Suprapubic skin (tissue), 4 donors: ENCODE data around the gene GALE.

Experiments
- EP300 ChIP-seq: sonication (generic); formaldehyde crosslinking; IDR thresholded peaks from one replicate; pipeline ENCODE4 v1.6.1; 2017; ENCODE audit warnings: antibody characterized with exemption
- POLR2A ChIP-seq, 2 donors: fragments of 450-650 bp; IDR thresholded peaks; one replicate each; pipeline ENCODE4 v1.6.1; 2017; ENCODE audit warnings: antibody characterized with exemption in 2 of 2, mild to moderate bottlenecking in 2 of 2, moderate library complexity in 2 of 2
- POLR2AphosphoS5 ChIP-seq, 3 donors: sonication (generic); formaldehyde crosslinking; IDR thresholded peaks; one replicate each; pipeline ENCODE4 v1.6.1; 2017; ENCODE audit warnings: antibody characterized with exemption in 3 of 3
- TF ChIP-seq, protein P1 (sequence below), 2 donors: fragments of 200-600 bp in 1 of 2; fragments of 450-650 bp in 1 of 2; sonication (generic) in 1 of 2; IDR thresholded peaks; one replicate each; pipeline ENCODE4 v1.5.1; 2016 to 2019; ENCODE audit warnings: antibody characterized with exemption in 2 of 2, mild to moderate bottlenecking in 1 of 2, moderate library complexity in 1 of 2

DNA sequence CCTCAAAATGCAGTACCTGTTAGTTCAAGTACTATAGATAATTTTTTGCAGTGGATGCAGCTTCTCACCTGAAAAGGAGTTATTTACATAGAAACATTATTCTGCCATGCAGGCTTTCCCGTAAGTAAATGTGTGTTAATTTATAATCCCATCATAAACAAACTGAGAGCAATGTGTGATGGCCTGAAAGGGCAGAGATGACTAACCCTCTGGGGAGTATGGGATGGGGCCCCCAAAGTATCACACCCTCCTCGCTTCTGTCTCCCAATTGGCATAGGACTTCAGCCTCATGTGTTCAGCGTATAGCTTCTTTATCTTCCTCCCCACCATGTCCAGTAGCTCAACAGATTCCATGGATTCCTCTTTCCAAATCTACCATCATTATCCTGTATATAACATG is 17.1 kb upstream of the GALE start:
- TF ChIP-seq, protein P1, sequence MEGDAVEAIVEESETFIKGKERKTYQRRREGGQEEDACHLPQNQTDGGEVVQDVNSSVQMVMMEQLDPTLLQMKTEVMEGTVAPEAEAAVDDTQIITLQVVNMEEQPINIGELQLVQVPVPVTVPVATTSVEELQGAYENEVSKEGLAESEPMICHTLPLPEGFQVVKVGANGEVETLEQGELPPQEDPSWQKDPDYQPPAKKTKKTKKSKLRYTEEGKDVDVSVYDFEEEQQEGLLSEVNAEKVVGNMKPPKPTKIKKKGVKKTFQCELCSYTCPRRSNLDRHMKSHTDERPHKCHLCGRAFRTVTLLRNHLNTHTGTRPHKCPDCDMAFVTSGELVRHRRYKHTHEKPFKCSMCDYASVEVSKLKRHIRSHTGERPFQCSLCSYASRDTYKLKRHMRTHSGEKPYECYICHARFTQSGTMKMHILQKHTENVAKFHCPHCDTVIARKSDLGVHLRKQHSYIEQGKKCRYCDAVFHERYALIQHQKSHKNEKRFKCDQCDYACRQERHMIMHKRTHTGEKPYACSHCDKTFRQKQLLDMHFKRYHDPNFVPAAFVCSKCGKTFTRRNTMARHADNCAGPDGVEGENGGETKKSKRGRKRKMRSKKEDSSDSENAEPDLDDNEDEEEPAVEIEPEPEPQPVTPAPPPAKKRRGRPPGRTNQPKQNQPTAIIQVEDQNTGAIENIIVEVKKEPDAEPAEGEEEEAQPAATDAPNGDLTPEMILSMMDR (IDR thresholded peaks at IDR 0.05) = no peak
- TF ChIP-seq EP300 (no peak), POLR2A (IDR thresholded peaks at IDR 0.05) (no peak), POLR2AphosphoS5 (IDR thresholded peaks at IDR 0.05) (no peak)
